ENCODE data around the gene NOTUM. TPM values are rescaled to one million over a fixed set of nuclear protein-coding genes. Genes with fewer than 3 reads are reported as not detected.

NOTUM gene
- total RNA-seq, 1 donor: 0.09 TPM

DNA sequence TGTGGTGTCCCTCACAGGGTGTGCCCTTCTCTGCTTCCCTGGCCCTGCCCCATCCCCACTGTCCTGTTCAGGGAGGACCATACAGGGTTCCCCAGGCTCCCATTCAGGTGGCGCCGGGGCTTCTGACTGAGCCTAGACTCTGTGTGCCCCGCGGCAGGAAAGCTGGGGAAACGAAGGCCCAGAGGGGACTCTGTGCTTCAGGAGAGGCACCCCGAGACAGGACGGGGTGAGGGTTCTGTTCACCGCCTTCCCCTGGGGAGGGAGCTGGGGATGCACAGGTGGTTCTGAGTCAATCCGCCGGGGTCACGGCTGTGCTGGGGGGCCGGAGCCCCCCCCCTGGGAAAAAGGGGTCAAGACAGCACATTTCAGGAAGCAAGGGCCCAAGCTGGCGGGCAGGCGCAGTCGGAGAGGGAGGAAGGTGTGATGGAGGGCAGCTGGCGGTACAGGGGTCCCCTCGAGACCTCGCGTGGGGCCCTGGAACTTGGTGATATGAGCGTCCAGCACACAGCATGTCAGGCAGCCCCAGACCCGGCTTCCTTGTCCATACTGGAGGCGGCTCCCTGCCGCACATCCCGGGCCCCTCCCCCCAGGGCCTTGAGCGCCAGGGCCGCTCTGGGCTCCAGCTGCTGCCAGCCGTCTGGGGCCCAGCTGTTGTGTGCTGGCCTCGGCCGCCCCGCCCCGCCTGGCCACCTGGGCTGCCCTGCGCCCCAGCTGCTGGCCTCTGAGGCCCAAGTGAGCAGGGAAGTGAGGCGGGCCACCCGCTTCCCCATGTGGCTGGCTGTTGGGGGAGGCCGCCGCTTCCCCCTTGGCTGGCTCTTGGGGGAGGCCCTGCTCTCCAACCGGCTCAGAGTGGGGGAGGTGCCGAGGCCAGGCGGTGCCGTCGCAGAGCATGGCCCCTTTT, 5.6 kb upstream of the NOTUM start:
- DNase-seq (ENCODE audit: low read depth): no peak
- no peak for TF ChIP-seq CTCF (IDR thresholded peaks at IDR 0.05; ENCODE audit: insufficient read depth, low read length)

DNA sequence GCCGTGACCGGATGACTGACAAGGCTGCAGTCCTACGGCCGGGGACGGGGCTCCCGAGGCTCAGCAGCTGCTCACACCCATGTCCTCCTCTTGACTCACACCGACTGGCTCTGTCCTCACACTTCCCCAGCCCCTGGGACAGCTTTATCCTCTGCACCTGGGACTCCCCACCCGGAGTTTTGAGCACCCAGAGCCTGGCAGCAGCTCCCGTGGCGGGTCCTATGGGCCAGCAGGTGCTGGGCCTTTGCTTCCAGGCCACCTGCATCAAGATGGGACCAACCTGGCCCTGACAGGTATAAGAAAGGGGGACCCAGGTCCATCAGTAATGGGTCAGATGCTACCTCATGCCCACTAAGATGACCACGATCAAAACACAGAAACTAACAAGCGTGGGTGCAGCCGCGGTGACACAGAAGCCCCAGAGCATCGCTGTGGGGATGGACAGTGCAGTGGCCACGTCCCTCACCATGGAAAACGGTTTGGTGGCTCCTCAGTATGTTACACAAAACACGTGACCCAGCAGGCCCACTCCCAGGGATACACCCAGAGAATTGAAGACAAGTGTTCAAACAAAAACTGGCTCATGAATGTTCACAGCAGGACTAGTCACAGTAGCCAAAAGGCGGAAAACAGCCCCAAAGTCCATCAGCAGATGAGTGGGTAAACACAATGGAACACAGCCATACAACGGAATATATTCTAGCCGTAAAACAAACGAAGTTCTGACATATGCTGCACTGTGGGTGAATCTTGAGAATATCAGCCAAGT, 3.3 kb upstream of the NOTUM start:
- H3K4me3 ChIP-seq (ENCODE audit: low read depth, low read length): no peak overlapping the region
- no peak for DNase-seq (ENCODE audit: low read depth)
- TF ChIP-seq CTCF (IDR thresholded peaks at IDR 0.05; ENCODE audit: insufficient read depth, low read length): no peak

More for the DNA sequence above, 5.6 kb upstream of the NOTUM start:
- H3K4me3 ChIP-seq (ENCODE audit: low read depth, low read length): no peak overlapping the region

DNA sequence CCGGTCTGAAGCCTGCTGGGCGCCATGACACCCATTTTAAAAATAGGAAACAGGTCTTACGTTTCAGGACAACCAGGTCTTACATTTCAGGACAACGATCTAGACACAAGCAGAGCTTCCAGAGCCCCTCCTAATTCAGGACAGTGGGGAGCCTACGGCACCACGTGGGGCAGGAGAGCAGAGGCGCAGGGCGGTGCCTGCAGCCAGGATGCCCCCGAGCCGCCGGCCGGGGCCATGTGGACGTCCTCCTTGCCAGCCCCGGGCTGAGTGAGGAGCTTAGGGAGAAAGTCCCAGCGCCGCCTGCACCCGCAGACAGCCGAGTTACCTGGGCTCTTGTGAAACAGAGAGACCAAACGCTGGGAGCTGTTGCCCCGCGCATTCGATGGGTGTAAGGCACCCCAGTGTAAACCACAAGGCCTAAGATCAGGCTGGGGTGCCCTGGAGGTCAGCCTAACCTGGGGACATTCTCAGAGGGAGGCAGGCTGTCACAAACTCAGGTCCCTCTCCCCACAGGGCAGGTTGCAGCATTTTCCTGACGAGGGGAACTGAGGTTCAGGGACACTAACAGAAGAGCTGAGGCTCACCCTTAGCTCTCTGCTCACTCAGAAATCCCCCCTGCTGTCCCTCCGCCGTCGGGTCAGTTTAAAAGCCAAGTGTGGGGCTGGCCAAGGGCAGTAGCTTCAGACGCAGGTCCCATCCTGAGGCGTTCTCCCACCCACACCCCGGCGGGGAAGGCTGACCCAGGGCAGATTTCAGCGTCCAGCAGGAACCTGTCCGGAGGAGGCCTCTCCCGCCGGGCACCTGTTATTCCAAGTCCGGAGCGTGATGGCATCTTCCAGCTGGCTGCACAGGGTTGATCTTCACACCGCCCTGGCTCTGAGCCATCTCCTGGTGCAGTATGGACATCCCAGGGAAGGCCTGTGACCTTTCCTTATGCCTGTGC, 1.8 kb upstream of the NOTUM start:
- no peak for DNase-seq (ENCODE audit: low read depth)
- no peak overlapping the region for H3K4me3 ChIP-seq (ENCODE audit: low read depth, low read length)
- no peak for TF ChIP-seq CTCF (IDR thresholded peaks at IDR 0.05; ENCODE audit: insufficient read depth, low read length)

DNA sequence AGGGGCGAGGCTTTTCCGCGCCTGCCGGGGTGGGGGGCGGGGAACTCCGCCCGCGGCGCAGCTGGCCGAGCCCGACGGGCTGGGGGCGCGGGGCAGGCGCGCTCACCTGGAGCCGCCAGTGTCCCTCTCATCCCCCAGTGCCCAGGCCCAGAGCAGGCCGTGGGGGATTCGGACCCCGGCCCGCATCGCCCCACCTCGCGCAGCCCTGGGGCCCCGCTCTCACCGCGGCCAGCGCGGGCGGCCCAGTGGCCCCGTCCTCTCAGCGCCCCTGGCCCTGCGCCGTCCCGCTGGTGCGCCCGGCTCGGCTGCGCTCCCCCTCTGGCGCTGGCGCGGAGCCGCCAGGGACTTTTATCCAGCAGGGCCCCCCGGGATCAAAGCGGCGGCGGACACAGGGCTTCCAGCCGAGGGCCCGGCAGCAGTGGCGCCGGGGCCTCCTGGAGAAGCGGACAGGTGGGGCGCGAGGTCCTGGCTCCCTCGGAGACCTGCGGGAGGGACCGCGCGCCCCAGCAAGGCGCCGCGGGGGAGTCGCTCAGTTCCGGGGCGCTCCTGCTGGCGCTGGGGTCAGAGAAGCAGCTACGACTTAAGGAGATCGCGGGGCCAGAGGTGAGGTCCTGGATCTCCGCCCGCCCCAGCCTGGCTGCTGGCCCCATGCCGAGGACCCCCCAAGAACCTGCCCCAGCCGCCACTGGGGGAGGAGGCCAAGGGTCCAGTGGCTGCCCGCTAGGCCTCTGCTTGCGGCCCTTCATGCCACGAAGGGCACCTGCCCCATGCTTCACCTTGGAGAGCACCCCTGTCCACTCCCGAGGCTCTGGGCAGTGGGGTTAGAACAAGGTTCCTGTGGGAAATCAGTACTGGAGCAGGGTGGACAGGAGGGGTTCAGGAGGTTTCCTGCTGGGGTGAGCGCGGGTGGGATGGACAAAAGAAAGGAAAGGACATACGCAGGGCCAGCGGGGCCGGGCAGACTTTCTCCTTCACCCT, 823 bp upstream of the NOTUM start:
- no peak overlapping the region for H3K4me3 ChIP-seq (ENCODE audit: low read depth, low read length)
- no peak for TF ChIP-seq CTCF (IDR thresholded peaks at IDR 0.05; ENCODE audit: insufficient read depth, low read length)
- DNase-seq (ENCODE audit: low read depth): no peak

- no peak for DNase-seq (ENCODE audit: low read depth)
- H3K4me3 ChIP-seq (ENCODE audit: low read depth, low read length): no peak overlapping the region
- no peak for TF ChIP-seq CTCF (IDR thresholded peaks at IDR 0.05; ENCODE audit: insufficient read depth, low read length)
These were observed 643 bp downstream of the NOTUM start for GRCh38 chr17:81960130-81960958.
